Activated CD8-positive, alpha-beta memory T cell treated with anti-CD3 and anti-CD28 coated beads for 1 hour (primary cell): ENCODE data around the gene PRDM8.
"Not testable (repeated sequence)": the region's sequence is repeated elsewhere in the genome, so short reads cannot be mapped to it uniquely, and the experiment has no call there.

ENCODE experiments used
- DNase-seq, 2 donors: peaks; one replicate each; pipeline ENCODE4 v3.0.0-alpha.2; 2020; ENCODE audit warnings: low read depth in 1 of 2; ENCODE audit errors: extremely low read depth in 1 of 2

PRDM8 gene

GRCh38 chr4:80196922-80197573, at the start of gene PRDM8:
Gene PRDM8, plus strand, starts transcription at chr4:80197503. Its CDS starts 2,578 bp downstream, at chr4:80200081.
- DNase-seq, result no peak

DNA sequence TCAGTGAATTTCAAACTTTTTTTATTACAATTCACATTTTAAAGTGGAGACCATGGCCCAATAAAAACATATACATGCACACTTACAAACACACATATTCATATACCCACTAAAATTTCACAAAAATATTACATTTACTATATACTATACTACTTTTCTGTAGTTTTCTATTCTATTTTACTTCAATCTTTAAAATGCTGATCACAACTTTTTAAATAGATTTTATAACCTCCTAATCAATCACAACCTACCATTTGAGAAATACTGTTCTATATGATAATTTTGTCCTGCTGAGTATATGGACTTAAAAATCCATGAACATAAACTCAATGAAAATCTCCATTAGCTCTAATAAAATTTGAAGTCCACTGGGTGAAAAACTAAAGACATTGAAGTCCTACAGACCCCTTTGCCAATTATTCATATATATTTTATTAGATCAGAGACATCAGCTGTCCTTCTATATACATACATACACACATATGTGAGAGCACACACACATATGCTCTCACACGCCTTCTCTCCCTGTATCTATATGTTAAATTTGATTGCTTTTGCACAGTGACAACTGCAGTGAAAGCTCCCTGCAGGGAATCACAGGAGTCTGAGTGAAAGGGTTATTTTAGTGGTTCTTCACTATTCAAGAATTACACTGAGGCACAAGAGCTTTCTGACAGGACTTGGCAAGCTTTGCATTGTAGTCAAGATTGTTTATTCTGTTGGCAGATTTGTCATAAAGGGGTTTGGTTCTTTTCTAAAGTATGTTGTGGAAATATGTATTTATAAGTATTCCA, 46.7 kb upstream of the PRDM8 start:
- DNase-seq, result no peak

GRCh38 chr4:80151981-80152380, 45.3 kb upstream of the PRDM8 start:
- no peak for DNase-seq

GRCh38 chr4:80153874-80154544, 43.3 kb upstream of the PRDM8 start:
- DNase-seq, result no peak

DNA sequence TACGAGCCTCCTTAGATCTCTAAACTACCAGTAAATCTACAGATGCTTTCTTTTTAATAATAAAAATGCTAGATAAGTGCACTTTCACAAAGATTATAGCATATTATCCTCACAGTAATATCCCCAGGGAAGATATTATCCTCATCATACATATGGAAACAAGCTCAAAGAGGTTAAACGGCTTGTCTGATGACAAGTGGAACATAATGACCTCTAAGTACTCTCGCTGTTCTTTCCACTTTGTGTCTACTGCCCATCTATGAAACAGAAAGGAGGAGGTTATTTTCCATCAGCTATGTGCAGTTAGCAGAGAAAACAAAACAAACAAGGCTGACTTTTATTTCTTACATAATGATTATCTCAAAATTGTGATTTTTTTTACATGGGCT, 42.8 kb upstream of the PRDM8 start:
- no peak for DNase-seq

DNA sequence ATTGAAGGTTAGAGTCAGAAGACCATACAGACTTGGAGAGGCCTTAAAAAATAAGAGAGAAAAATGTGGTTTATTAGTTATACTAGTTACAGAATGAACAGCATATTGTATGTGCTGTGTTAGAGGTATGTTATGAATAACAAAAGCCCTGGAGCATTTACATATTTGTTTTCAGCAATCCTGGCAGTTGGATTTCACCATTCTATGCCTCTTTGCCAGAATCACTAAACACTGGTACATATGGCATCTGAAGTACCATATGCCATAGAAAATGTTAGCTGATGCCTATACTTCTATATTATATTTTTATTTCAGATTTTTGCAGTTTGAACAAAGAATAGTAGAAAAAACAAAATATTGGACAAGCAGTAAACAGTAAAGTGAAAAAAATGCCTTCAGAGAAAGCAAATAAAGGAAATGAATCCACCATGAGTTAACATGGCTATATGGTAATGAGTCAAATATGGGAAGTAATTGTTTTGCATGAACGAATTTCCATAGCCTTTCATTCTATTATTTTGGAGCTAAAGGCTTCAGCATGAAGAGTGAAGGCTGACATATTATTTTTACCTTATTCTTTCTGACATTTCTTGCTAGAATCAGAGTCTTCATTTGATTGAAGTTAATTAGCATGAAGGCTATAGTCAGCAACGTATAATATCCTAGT, 41.9 kb upstream of the PRDM8 start:
- DNase-seq, result no peak

GRCh38 chr4:80156410-80156809, 40.9 kb upstream of the PRDM8 start:
- no peak for DNase-seq

- DNase-seq, result no peak
Measured at GRCh38 chr4:80161413-80162058, 35.8 kb upstream of the PRDM8 start.

- no peak for DNase-seq
Measured at GRCh38 chr4:80162418-80162817, 34.9 kb upstream of the PRDM8 start.

- no peak for DNase-seq
Measured at GRCh38 chr4:80165855-80166254, 31.4 kb upstream of the PRDM8 start.

DNA sequence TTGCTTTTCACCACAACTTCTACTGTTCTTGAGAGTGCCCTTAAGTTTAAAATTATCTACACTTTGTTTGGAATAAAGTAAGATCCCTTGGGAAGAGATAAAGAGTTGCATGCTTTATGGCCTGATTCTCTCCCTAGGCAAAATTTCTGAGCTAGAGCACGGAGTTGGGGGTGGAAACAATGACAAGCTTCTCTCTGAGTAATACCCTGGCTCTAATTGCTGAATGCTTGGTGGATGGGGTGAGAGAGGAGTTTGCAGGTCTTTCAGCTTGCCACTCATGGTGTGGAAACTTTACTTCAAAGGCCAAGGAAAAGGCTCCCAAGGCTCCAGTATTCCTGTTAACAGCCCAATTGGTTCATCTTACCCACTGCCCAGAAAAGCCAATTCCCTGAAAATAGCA, 26.1 kb upstream of the PRDM8 start:
- DNase-seq, result no peak

- no peak for DNase-seq
Measured at GRCh38 chr4:80171656-80172055, 25.6 kb upstream of the PRDM8 start.

GRCh38 chr4:80172203-80172602, 25.1 kb upstream of the PRDM8 start:
- DNase-seq, result no peak

DNA sequence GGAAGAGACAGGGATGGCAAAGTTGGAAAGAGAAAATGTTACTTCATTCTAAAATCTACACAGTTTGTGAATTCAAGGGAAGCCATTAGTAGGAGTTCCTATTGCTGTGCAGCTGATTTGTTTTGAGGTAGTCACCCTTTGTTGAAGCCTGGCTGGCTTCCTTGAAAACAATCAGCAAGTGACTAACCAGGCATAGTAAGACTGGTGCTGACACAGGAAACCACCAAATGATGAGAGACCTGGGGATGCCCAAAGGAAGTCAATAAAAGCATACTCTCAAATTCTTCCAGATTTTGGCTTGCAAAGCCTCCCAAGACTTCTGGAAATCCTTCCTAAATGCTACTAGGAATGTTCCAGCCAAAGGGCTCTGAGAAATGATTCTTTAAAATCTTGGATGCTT, 23.9 kb upstream of the PRDM8 start:
- DNase-seq, result no peak

GRCh38 chr4:80173841-80174240, 23.5 kb upstream of the PRDM8 start:
- no peak for DNase-seq

- not testable (repeated sequence) for DNase-seq
Measured at GRCh38 chr4:80177793-80178192, 19.5 kb upstream of the PRDM8 start.

DNA sequence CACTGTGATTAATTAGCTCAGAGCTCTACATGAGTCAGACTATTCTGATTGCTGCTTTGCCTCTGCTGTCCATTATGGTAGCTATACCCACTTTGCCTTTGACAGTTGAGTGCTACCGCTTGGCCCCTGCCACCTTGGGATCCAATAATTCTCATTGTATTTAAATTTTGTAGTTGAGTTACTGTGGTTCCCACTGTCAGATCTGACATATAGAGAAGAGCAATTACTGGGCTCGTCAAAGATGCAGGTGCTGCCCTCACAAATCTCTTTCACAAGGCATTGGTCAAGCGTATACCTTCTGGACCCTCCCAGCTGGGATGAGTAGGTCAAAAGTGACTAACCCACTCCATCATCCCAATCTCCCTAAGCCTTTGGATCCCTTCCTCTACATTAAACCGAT, 18.3 kb upstream of the PRDM8 start:
- no peak for DNase-seq

GRCh38 chr4:80179637-80180161, 17.6 kb upstream of the PRDM8 start:
- no peak for DNase-seq

GRCh38 chr4:80180743-80181142, 16.6 kb upstream of the PRDM8 start:
- DNase-seq, result no peak

DNA sequence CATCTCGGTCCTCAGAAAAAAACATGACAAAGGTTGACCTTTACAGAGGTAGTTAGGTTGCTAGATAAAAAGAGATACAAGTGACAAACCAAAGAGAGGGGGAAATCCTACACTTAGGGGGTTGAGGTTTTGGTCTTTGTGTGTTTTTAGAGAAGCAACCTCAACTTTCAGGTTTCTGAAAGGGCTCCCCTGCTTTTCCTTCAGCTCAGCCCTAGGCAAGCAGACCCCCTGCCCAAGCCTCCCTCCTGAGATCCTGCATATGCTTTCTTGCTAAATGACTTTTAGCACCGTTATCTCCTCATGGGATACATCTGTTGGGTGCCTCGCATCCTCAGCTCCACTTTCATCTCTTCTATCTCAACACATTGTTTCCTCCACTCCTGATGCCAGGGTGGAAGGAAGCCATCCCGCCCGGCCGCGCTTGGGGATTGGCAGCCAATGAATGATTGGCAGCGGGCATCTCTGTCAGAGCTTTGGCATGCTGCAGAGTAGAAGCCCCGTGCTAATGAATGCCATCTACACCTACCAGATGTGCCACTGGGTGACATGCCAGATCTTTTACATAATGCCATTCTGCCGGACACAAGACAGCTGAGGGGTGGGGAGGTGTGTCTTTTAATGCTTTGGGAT, 15.0 kb upstream of the PRDM8 start:
- DNase-seq, result no peak
